Esophagus muscularis mucosa (tissue), 4 donors: Measurements from ENCODE around the gene CLASP1. TPM values are rescaled to one million over a fixed set of nuclear protein-coding genes. Genes with fewer than 3 reads are reported as not detected.
"Not testable (repeated sequence)": the region's sequence is repeated elsewhere in the genome, so short reads cannot be mapped to it uniquely, and the experiment has no call there.

ENCODE experiments used
- DNase-seq: peaks from one replicate; pipeline ENCODE4 v3.0.0-alpha.2; 2017; ENCODE audit errors: extremely low spot score
- H3K27ac ChIP-seq, 4 donors: fragments of 200-600 bp; sonication (generic); replicated peaks in 1 of 4; 1 replicate in 3 of 4; 2 replicates in 1 of 4; pipeline ENCODE4 v1.5.1; 2016 to 2019; ENCODE audit warnings: mild to moderate bottlenecking in 1 of 4
- H3K27me3 ChIP-seq, 4 donors: fragments of 200-600 bp; sonication (generic); one replicate each; pipeline versions ENCODE4 v1.5.1 to v1.6.0; 2016 to 2019
- H3K36me3 ChIP-seq, 4 donors: fragments of 200-600 bp; sonication (generic); one replicate each; pipeline ENCODE4 v1.5.1; 2016 to 2019
- H3K4me1 ChIP-seq, 4 donors: fragments of 200-600 bp; sonication (generic); one replicate each; pipeline ENCODE4 v1.5.1; 2016 to 2019
- H3K4me3 ChIP-seq, 4 donors: fragments of 200-600 bp; sonication (generic); 1 replicate in 2 of 4; 2 replicates in 2 of 4; pipeline ENCODE4 v1.5.1; 2016 to 2019; ENCODE audit warnings: mild to moderate bottlenecking in 4 of 4, moderate library complexity in 1 of 4
- H3K9me3 ChIP-seq, 4 donors: fragments of 200-600 bp; sonication (generic); 1 replicate in 3 of 4; 2 replicates in 1 of 4; pipeline ENCODE4 v1.5.1; 2016 to 2019
- CTCF ChIP-seq, 3 experiments: fragments of 200-600 bp in 2 of 3; fragments of 450-650 bp in 1 of 3; sonication (generic) in 2 of 3; IDR thresholded peaks; one replicate each; pipeline ENCODE4 v1.5.1; 2017 to 2019; ENCODE audit warnings: antibody characterized with exemption in 3 of 3, mild to moderate bottlenecking in 2 of 3, moderate library complexity in 1 of 3
- EP300 ChIP-seq: sonication (generic); formaldehyde crosslinking; IDR thresholded peaks from one replicate; pipeline ENCODE4 v1.6.1; 2017; ENCODE audit warnings: antibody characterized with exemption
- POLR2A ChIP-seq: fragments of 450-650 bp; IDR thresholded peaks from one replicate; pipeline ENCODE4 v1.6.1; 2017; ENCODE audit warnings: antibody characterized with exemption, moderate library complexity, mild to moderate bottlenecking, low read depth
- POLR2AphosphoS5 ChIP-seq, 2 donors: sonication (generic); formaldehyde crosslinking; IDR thresholded peaks; one replicate each; pipeline ENCODE4 v1.6.1; 2017; ENCODE audit warnings: antibody characterized with exemption in 2 of 2
- WGBS: methylation state at CpG from one replicate; pipeline ENCODE4 v1.1.5; 2018; 5-methylcytosine and 5-hydroxymethylcytosine counted together
- intact Hi-C: fragments of 100-400 bp; cut with DNase I; formaldehyde crosslinking; loops from one replicate; pipeline ENCODE4 v1.15.1; 2023
- total RNA-seq, 4 donors: library from RNA; depleted of rRNA; stranded (reverse); fragments of >200 nt; gene quantifications; one replicate each; pipeline versions ENCODE4 v1.1.0 to v1.2.1, GENCODE V29; 2016

CLASP1 gene
- total RNA-seq, 4 donors from 2014 or later: 62.6 to 78.6 (median 70.5) TPM

- H3K4me3 ChIP-seq: no peak overlapping the region
- intact Hi-C loops: no loop called here
- 56% methylated on average over 2 of the region's 2 CpGs for WGBS
Observed at GRCh38 chr2:121304941-121305340, 344.3 kb downstream of the CLASP1 start.

GRCh38 chr2:121303531-121304263, 345.6 kb downstream of the CLASP1 start:
- Histone ChIP-seq H3K9me3 (no peaks in the 10 kb centered on the region), H3K4me3 (no peak overlapping the region), H3K27ac (no peak overlapping the region), H3K27me3 (peaks cover 0 to 37% (median 0%) of the 10 kb centered on the region in 4 donors), H3K36me3 (no peaks in the 10 kb centered on the region), H3K4me1 (no peaks in the 10 kb centered on the region)
- intact Hi-C loops: no loop called here
- TF ChIP-seq CTCF (IDR thresholded peaks at IDR 0.05) (no peak), POLR2A (no peak), POLR2AphosphoS5 (IDR thresholded peaks at IDR 0.05) (no peak), EP300 (no peak)
- WGBS: 48% methylated on average over 2 of the region's 2 CpGs
- DNase-seq: no peak

More at GRCh38 chr2:121304941-121305340, 344.3 kb downstream of the CLASP1 start:
- TF ChIP-seq CTCF (IDR thresholded peaks at IDR 0.05) (no peak), POLR2AphosphoS5 (IDR thresholded peaks at IDR 0.05) (no peak), EP300 (no peak), POLR2A (no peak)
- H3K4me1 ChIP-seq: no peaks in the 10 kb centered on the region
- no peaks in the 10 kb centered on the region for H3K9me3 ChIP-seq
- DNase-seq: no peak
- H3K36me3 ChIP-seq: no peaks in the 10 kb centered on the region
- no peak overlapping the region for H3K27ac ChIP-seq
- H3K27me3 ChIP-seq: peaks cover 0 to 29% (median 0%) of the 10 kb centered on the region in 4 donors

- DNase-seq, H3K9me3 ChIP-seq, H3K27ac ChIP-seq, H3K4me1 ChIP-seq, H3K4me3 ChIP-seq, intact Hi-C loops, H3K36me3 ChIP-seq: not testable (repeated sequence)
- peaks cover 0 to 32% (median 0%) of the 10 kb centered on the region in 4 donors for H3K27me3 ChIP-seq
Observed at GRCh38 chr2:121301190-121301589, 348.1 kb downstream of the CLASP1 start.

- 95% methylated on average over 11 of the region's 12 CpGs for WGBS
- intact Hi-C loops: no loop called here
- no peak overlapping the region for H3K4me3 ChIP-seq
- H3K27me3 ChIP-seq: peaks cover 0 to 22% (median 0%) of the 10 kb centered on the region in 4 donors
- H3K4me1 ChIP-seq: no peaks in the 10 kb centered on the region
- no peak for TF ChIP-seq POLR2AphosphoS5 (IDR thresholded peaks at IDR 0.05)
- H3K36me3 ChIP-seq: no peaks in the 10 kb centered on the region
- H3K9me3 ChIP-seq: no peaks in the 10 kb centered on the region
- no peak for DNase-seq
- H3K27ac ChIP-seq: no peak overlapping the region
Observed at GRCh38 chr2:121298476-121298875, 350.8 kb downstream of the CLASP1 start.

GRCh38 chr2:121297866-121298265, 351.4 kb downstream of the CLASP1 start:
- H3K4me1 ChIP-seq, H3K9me3 ChIP-seq, H3K27ac ChIP-seq, intact Hi-C loops, DNase-seq, H3K36me3 ChIP-seq, H3K4me3 ChIP-seq: not testable (repeated sequence)
- H3K27me3 ChIP-seq: peaks cover 0 to 22% (median 0%) of the 10 kb centered on the region in 4 donors
- 95% methylated on average over 5 of the region's 5 CpGs for WGBS

- no peak for DNase-seq
- Histone ChIP-seq H3K27me3 (peaks cover 0 to 17% (median 0%) of the 10 kb centered on the region in 4 donors), H3K36me3 (no peaks in the 10 kb centered on the region), H3K27ac (no peak overlapping the region), H3K4me1 (no peaks in the 10 kb centered on the region), H3K4me3 (no peak overlapping the region), H3K9me3 (no peaks in the 10 kb centered on the region)
- WGBS: 51% methylated on average over 9 of the region's 9 CpGs
- TF ChIP-seq POLR2AphosphoS5 (IDR thresholded peaks at IDR 0.05): no peak
- peak in 2 of 3 experiments; percentile 18 to 43 for TF ChIP-seq CTCF (IDR thresholded peaks at IDR 0.05)
- TF ChIP-seq POLR2A: no peak
- TF ChIP-seq EP300: no peak
- intact Hi-C loops: no loop called here
Observed at GRCh38 chr2:121297217-121297830, 351.9 kb downstream of the CLASP1 start.
